OCI-LY1 (cell line): ENCODE measurements around the gene PARD3.

Experiments
- H2AFZ ChIP-seq: fragments of 200-600 bp; sonication (generic), shearing (Covaris generic); 2 replicates; pipeline ENCODE4 v1.6.0; 2014; ENCODE audit warnings: antibody characterized with exemption, mild to moderate bottlenecking, low read length
- H3F3A ChIP-seq: fragments of 200-600 bp; sonication (generic), shearing (Covaris generic); 2 replicates; pipeline ENCODE4 v1.6.0; 2014; ENCODE audit warnings: mild to moderate bottlenecking, antibody characterized with exemption, low read length, moderate library complexity; ENCODE audit not compliant: insufficient read depth
- H3K27ac ChIP-seq: fragments of 200-600 bp; sonication (generic); 2 replicates; pipeline ENCODE4 v1.5.1; 2014; ENCODE audit warnings: low read length, mixed run types, mild to moderate bottlenecking, low read depth; ENCODE audit not compliant: poor library complexity, severe bottlenecking
- H3K27me3 ChIP-seq: fragments of 200-600 bp; sonication (generic); 2 replicates; pipeline ENCODE4 v1.6.0; 2014; ENCODE audit warnings: antibody characterized with exemption, mild to moderate bottlenecking, low read length, moderate library complexity; ENCODE audit not compliant: insufficient read depth
- H3K36me3 ChIP-seq: fragments of 200-600 bp; sonication (generic); 2 replicates; pipeline ENCODE4 v1.6.1; 2014; ENCODE audit warnings: mild to moderate bottlenecking, antibody characterized with exemption, low read length, moderate library complexity, mixed read lengths; ENCODE audit not compliant: insufficient read depth
- H3K4me1 ChIP-seq: fragments of 200-600 bp; sonication (generic); 2 replicates; pipeline ENCODE4 v1.5.1; 2014; ENCODE audit warnings: mild to moderate bottlenecking, low read length, moderate library complexity; ENCODE audit not compliant: insufficient read depth, severe bottlenecking
- H3K4me2 ChIP-seq: fragments of 200-600 bp; sonication (generic), shearing (Covaris generic); 2 replicates; pipeline ENCODE4 v1.6.1; 2014; ENCODE audit warnings: low read length
- H3K4me3 ChIP-seq: fragments of 200-600 bp; sonication (generic); 2 replicates; pipeline ENCODE4 v1.5.1; 2014; ENCODE audit warnings: low read length, low read depth, mild to moderate bottlenecking, mixed read lengths; ENCODE audit not compliant: poor library complexity, severe bottlenecking
- H3K79me2 ChIP-seq: fragments of 200-600 bp; shearing (Covaris generic); 2 replicates; pipeline ENCODE4 v1.6.1; 2016; ENCODE audit warnings: mixed run types, low read length, mixed read lengths; ENCODE audit not compliant: insufficient read depth
- H3K9ac ChIP-seq: fragments of 200-600 bp; sonication (generic), shearing (Covaris generic); 2 replicates; pipeline ENCODE4 v1.6.1; 2014; ENCODE audit warnings: mild to moderate bottlenecking, low read length, mixed read lengths
- H3K9me2 ChIP-seq: fragments of 200-600 bp; sonication (generic), shearing (Covaris generic); 2 replicates; pipeline ENCODE4 v1.6.1; 2014; ENCODE audit warnings: low read depth, mild to moderate bottlenecking, low read length, mixed read lengths
- H3K9me3 ChIP-seq: fragments of 200-600 bp; shearing (Covaris generic); 2 replicates; pipeline ENCODE4 v1.6.1; 2014; ENCODE audit warnings: low read length, mixed read lengths
- H4K20me1 ChIP-seq: fragments of 200-600 bp; sonication (generic), shearing (Covaris generic); 2 replicates; pipeline ENCODE4 v1.6.0; 2016; ENCODE audit warnings: mild to moderate bottlenecking, low read length; ENCODE audit not compliant: insufficient read depth
- EZH2 ChIP-seq: fragments of 200-600 bp; sonication (generic), shearing (Covaris generic); IDR thresholded peaks from 2 replicates; pipeline ENCODE4 v1.8.0; 2017; ENCODE audit warnings: borderline replicate concordance, mixed run types, mild to moderate bottlenecking, antibody characterized with exemption, low read length, moderate library complexity, mixed read lengths
- TF ChIP-seq, protein P1 (sequence below): fragments of 200-600 bp; sonication (generic), shearing (Covaris generic); IDR thresholded peaks from 2 replicates; pipeline ENCODE4 v1.5.1; 2017; ENCODE audit warnings: mild to moderate bottlenecking, antibody characterized with exemption, low read length, moderate library complexity, mixed read lengths

PARD3 gene

DNA sequence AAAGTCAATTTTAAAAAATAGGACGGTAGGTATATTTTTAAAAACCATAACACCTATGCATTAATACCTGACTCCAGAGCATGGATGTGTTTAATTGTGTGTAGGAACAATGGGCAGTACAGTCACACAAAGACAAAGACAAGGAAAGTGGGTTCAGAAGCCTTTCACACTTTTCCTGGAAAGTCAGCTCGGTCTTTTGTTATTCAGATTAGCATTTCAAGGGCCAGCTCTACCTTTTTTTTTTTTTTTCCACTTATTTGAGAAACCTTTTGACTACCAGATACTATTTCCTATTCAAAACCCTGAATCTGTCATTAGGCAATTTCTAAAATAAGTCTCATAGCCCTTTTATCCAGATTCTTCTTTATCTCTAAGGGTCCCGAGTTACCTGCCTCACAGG is 401.9 kb downstream of the PARD3 start:
- no peaks in the 10 kb centered on the region for H3K9me2 ChIP-seq
- no peaks in the 10 kb centered on the region for H3K9me3 ChIP-seq
- H3K27me3 ChIP-seq, result no peaks in the 10 kb centered on the region
- H2AFZ ChIP-seq, result no peak overlapping the region
- H3K79me2 ChIP-seq, result no peaks in the 10 kb centered on the region
- no peaks in the 10 kb centered on the region for H3K4me1 ChIP-seq
- no peaks in the 10 kb centered on the region for H3F3A ChIP-seq
- H4K20me1 ChIP-seq, result no peaks in the 10 kb centered on the region
- no peak for TF ChIP-seq EZH2
- TF ChIP-seq, protein P1, sequence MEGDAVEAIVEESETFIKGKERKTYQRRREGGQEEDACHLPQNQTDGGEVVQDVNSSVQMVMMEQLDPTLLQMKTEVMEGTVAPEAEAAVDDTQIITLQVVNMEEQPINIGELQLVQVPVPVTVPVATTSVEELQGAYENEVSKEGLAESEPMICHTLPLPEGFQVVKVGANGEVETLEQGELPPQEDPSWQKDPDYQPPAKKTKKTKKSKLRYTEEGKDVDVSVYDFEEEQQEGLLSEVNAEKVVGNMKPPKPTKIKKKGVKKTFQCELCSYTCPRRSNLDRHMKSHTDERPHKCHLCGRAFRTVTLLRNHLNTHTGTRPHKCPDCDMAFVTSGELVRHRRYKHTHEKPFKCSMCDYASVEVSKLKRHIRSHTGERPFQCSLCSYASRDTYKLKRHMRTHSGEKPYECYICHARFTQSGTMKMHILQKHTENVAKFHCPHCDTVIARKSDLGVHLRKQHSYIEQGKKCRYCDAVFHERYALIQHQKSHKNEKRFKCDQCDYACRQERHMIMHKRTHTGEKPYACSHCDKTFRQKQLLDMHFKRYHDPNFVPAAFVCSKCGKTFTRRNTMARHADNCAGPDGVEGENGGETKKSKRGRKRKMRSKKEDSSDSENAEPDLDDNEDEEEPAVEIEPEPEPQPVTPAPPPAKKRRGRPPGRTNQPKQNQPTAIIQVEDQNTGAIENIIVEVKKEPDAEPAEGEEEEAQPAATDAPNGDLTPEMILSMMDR, result no peak
- no peak overlapping the region for H3K4me3 ChIP-seq
- no peak overlapping the region for H3K4me2 ChIP-seq
- H3K27ac ChIP-seq, result no peak overlapping the region
- no peak overlapping the region for H3K9ac ChIP-seq
- H3K36me3 ChIP-seq, result no peaks in the 10 kb centered on the region

DNA sequence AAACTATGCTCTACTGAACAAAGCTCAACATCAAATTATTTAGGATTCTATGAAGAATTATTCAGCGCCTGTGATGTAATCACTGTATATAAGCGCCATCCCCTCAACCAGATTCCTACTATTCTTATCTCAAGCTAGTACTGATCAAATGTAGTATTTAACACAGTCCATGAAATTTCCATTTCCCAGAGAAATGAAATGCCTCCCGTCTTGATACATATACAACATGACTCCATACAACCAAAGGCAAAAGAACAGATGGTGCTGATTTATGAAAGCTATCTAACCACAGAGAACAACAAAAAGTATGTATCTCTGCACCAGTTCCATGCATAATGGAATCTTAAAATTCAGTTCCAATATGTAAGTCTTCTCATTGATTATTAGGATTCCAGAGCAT is 406.1 kb downstream of the PARD3 start:
- Histone ChIP-seq H3K27me3 (no peaks in the 10 kb centered on the region), H3K4me2 (no peak overlapping the region), H3K9me2 (no peaks in the 10 kb centered on the region), H3F3A (no peaks in the 10 kb centered on the region), H3K36me3 (no peaks in the 10 kb centered on the region), H3K27ac (no peak overlapping the region), H3K4me3 (no peak overlapping the region), H2AFZ (no peak overlapping the region), H3K9me3 (no peaks in the 10 kb centered on the region), H4K20me1 (no peaks in the 10 kb centered on the region), H3K79me2 (no peaks in the 10 kb centered on the region), H3K9ac (no peak overlapping the region), H3K4me1 (no peaks in the 10 kb centered on the region)
- TF ChIP-seq EZH2, result no peak
- TF ChIP-seq, protein P1, result no peak

DNA sequence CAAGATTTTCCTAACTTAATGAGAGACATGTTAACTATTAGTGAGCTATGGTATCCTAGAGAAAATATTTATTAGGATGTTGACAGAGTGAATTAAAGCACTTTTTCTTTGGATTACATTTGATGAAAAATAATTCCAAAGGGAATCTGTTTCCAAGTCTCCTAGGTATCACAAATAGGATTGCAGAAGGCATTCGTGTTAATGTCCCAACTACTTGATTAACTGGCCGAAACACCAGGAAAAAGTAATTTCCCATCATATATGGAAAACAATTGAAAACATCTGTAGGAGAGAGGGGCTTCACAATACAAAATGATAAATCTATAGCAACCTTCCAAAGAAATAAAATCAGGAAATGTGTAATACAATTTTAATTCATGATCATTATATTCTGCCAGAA is 406.7 kb downstream of the PARD3 start:
- H3K79me2 ChIP-seq, result no peaks in the 10 kb centered on the region
- H4K20me1 ChIP-seq, result no peaks in the 10 kb centered on the region
- H3K9ac ChIP-seq, result no peak overlapping the region
- no peak for TF ChIP-seq EZH2
- TF ChIP-seq, protein P1, result no peak
- H3F3A ChIP-seq, result no peaks in the 10 kb centered on the region
- no peaks in the 10 kb centered on the region for H3K9me3 ChIP-seq
- H3K4me3 ChIP-seq, result no peak overlapping the region
- no peak overlapping the region for H3K4me2 ChIP-seq
- no peaks in the 10 kb centered on the region for H3K9me2 ChIP-seq
- no peak overlapping the region for H2AFZ ChIP-seq
- no peak overlapping the region for H3K27ac ChIP-seq
- no peaks in the 10 kb centered on the region for H3K36me3 ChIP-seq
- H3K4me1 ChIP-seq, result no peaks in the 10 kb centered on the region
- H3K27me3 ChIP-seq, result no peaks in the 10 kb centered on the region
